Metanephros (tissue), 2 donors: ENCODE measurements around the gene AP1B1. TPM values are rescaled to one million over a fixed set of nuclear protein-coding genes. Genes with fewer than 3 reads are reported as not detected.

ENCODE experiments used
- small RNA-seq: library from RNA; depleted of rRNA; stranded (forward); fragments of <200 nt; gene quantifications from one replicate; pipeline ENCODE3, GENCODE V24; 2014; ENCODE audit warnings: low replicate concordance
- total RNA-seq: library from RNA; depleted of rRNA; stranded (reverse); fragments of >200 nt; gene quantifications from one replicate; pipeline ENCODE4 v1.2.3, GENCODE V29; 2014

Gene AP1B1
- 57.2 TPM for total RNA-seq

GRCh38 chr22:29387921-29388758, at the start of gene AP1B1:
Gene AP1B1, minus strand, starts transcription at chr22:29388570. Its CDS starts 21,327 bp downstream, at chr22:29367243.

GRCh38 chr22:29315286-29316140, 72.9 kb downstream of the AP1B1 start, which contains the start of gene RASL10A:
Gene RASL10A, minus strand, starts transcription at chr22:29315697. Its CDS starts 451 bp downstream, at chr22:29315246.

GRCh38 chr22:29306175-29306834, 82.1 kb downstream of the AP1B1 start, which contains the start of gene GAS2L1:
Gene GAS2L1, plus strand, starts transcription at chr22:29306650. Its CDS starts 1,456 bp downstream, at chr22:29308106.

Small RNAs within 50 kb of the gene (small RNA-seq; reads per million reads assigned to genes)
- gene AC000041.1 (not detected), gene MIR3653 (not detected)

Other genes starting within 250 kb of the AP1B1 start
- gene EMID1, start 182.7 kb downstream of the AP1B1 start, total RNA-seq = 58.3 TPM
- gene RHBDD3, start 120.6 kb downstream of the AP1B1 start, total RNA-seq = 28.1 TPM
- gene EWSR1, start 120.3 kb downstream of the AP1B1 start, total RNA-seq = 155 TPM
- 8.9 TPM for gene GAS2L1, start 81.9 kb downstream of the AP1B1 start, total RNA-seq
- 1.3 TPM for gene RASL10A, start 72.9 kb downstream of the AP1B1 start, total RNA-seq
- gene RFPL1, start 50.0 kb upstream of the AP1B1 start, total RNA-seq = not detected
- gene NEFH, start 91.6 kb upstream of the AP1B1 start, total RNA-seq = 1.6 TPM
- 30.5 TPM for gene THOC5, start 165.2 kb upstream of the AP1B1 start, total RNA-seq
- gene NIPSNAP1, start 192.5 kb upstream of the AP1B1 start, total RNA-seq = 101 TPM
- gene NF2, start 215.1 kb upstream of the AP1B1 start, total RNA-seq = 37.5 TPM